CD4-positive, alpha-beta T cell treated with Interleukin-1 beta for 1 hour (primary cell): ENCODE data around the gene ACTL10.
"Not testable (repeated sequence)": the region's sequence is repeated elsewhere in the genome, so short reads cannot be mapped to it uniquely, and the experiment has no call there.

Source experiments
- DNase-seq, 2 donors: peaks; one replicate each; pipeline ENCODE4 v3.0.0-alpha.2; 2020 to 2022

The ACTL10 gene

GRCh38 chr20:33679758-33680485, 13.2 kb downstream of the ACTL10 start:
- peak; percentile 63 to 74 for DNase-seq

GRCh38 chr20:33680686-33681085, 13.9 kb downstream of the ACTL10 start:
- DNase-seq: no peak

GRCh38 chr20:33681288-33681687, 14.5 kb downstream of the ACTL10 start:
- no peak for DNase-seq

- DNase-seq: no peak
These were observed 15.1 kb downstream of the ACTL10 start for GRCh38 chr20:33681728-33682353.

GRCh38 chr20:33684533-33685327, 18.0 kb downstream of the ACTL10 start:
- no peak for DNase-seq

- DNase-seq: peak; percentile 38 to 43
These were observed 18.8 kb downstream of the ACTL10 start for GRCh38 chr20:33685328-33686099.

- DNase-seq: peak; percentile 94 to 95
These were observed 19.6 kb downstream of the ACTL10 start, which contains the start of gene E2F1 for GRCh38 chr20:33686100-33686983. Gene E2F1, minus strand, starts transcription at chr20:33686385. Its CDS starts 121 bp downstream, at chr20:33686264.

GRCh38 chr20:33686984-33687366, 20.2 kb downstream of the ACTL10 start:
- DNase-seq: no peak

GRCh38 chr20:33687370-33687915, 20.7 kb downstream of the ACTL10 start:
- DNase-seq: peak in 1 of 2 donors; percentile 25

- no peak for DNase-seq
These were observed 21.5 kb downstream of the ACTL10 start for GRCh38 chr20:33687993-33688937.

- no peak for DNase-seq
These were observed 22.2 kb downstream of the ACTL10 start for GRCh38 chr20:33688938-33689424.

- DNase-seq: no peak
These were observed 22.8 kb downstream of the ACTL10 start for GRCh38 chr20:33689493-33689892.

- DNase-seq: peak; percentile 39 to 77
These were observed 23.2 kb downstream of the ACTL10 start for GRCh38 chr20:33689973-33690372.

GRCh38 chr20:33693289-33693688, 26.5 kb downstream of the ACTL10 start:
- DNase-seq: no peak

- DNase-seq: no peak
These were observed 27.2 kb downstream of the ACTL10 start for GRCh38 chr20:33693741-33694638.

- no peak for DNase-seq
These were observed 27.9 kb downstream of the ACTL10 start for GRCh38 chr20:33694639-33695012.

- DNase-seq: no peak
These were observed 29.7 kb downstream of the ACTL10 start for GRCh38 chr20:33696448-33696847.

- DNase-seq: no peak
These were observed 30.4 kb downstream of the ACTL10 start for GRCh38 chr20:33697129-33697528.

GRCh38 chr20:33698966-33699365, 32.2 kb downstream of the ACTL10 start:
- DNase-seq: not testable (repeated sequence)
